Endothelial cell (in vitro differentiated cells): ENCODE data around the gene ACSL6. TPM values are rescaled to one million over a fixed set of nuclear protein-coding genes. Genes with fewer than 3 reads are reported as not detected.

ENCODE experiments used
- DNase-seq: peaks from one replicate; pipeline ENCODE4 v3.0.0; 2021; ENCODE audit warnings: low spot score
- H3K27ac Mint-ChIP-seq: one replicate; pipeline ENCODE4 v1.8.0; 2021; ENCODE audit warnings: mixed read lengths, inconsistent platforms; ENCODE audit not compliant: unreplicated experiment
- H3K27me3 Mint-ChIP-seq: one replicate; pipeline ENCODE4 v1.8.0; 2021; ENCODE audit warnings: mild to moderate bottlenecking, moderate library complexity, mixed read lengths, inconsistent platforms; ENCODE audit not compliant: unreplicated experiment
- H3K36me3 Mint-ChIP-seq: one replicate; pipeline ENCODE4 v1.8.0; 2021; ENCODE audit warnings: mild to moderate bottlenecking, low read depth, mixed read lengths, inconsistent platforms; ENCODE audit not compliant: unreplicated experiment
- H3K4me1 Mint-ChIP-seq: one replicate; pipeline ENCODE4 v1.8.0; 2021; ENCODE audit warnings: mild to moderate bottlenecking, mixed read lengths, inconsistent platforms; ENCODE audit not compliant: unreplicated experiment
- H3K4me3 Mint-ChIP-seq: one replicate; pipeline ENCODE4 v1.8.0; 2021; ENCODE audit warnings: mild to moderate bottlenecking, mixed read lengths, inconsistent platforms; ENCODE audit not compliant: unreplicated experiment
- H3K9me3 Mint-ChIP-seq: one replicate; pipeline ENCODE4 v1.8.0; 2021; ENCODE audit warnings: mixed read lengths, inconsistent platforms; ENCODE audit not compliant: unreplicated experiment
- total RNA-seq: library from RNA; stranded (reverse); fragmentation: NEBNext Ultra II Directional; extraction: Animal tissue kit (Norgen Biotek cat#: 25700); gene quantifications from one replicate; pipeline ENCODE4 v1.2.1, GENCODE V29; 2021; ENCODE audit not compliant: unreplicated experiment
- TF ChIP-seq, protein P1 (sequence below): fragments of 200-600 bp; sonication (generic); IDR thresholded peaks from one replicate; pipeline ENCODE4 v1.5.0; 2021; ENCODE audit warnings: antibody characterized with exemption; ENCODE audit not compliant: unreplicated experiment

The ACSL6 gene
- total RNA-seq, 1 donor from 2014 or later: 0.80 TPM

DNA sequence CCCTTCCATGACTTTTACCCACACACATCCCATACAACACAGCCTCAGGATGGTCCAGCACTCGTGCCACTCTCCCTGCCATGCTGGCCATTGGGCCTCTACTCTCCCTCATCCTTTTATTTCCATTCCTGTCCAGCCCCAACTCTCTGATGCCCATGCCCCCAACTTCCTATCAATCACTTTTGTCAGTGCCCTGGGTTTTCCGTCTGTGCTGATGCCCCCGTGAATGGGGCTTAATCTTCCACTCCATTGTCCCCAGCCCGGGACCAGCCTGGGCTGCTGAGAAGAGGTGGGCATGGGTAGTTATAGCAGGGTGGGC lies 12.6 kb upstream of the ACSL6 start:
- H3K36me3 Mint-ChIP-seq: no peaks in the 10 kb centered on the region
- no peaks in the 10 kb centered on the region for H3K4me1 Mint-ChIP-seq
- H3K27me3 Mint-ChIP-seq: no peaks in the 10 kb centered on the region
- DNase-seq: no peak
- TF ChIP-seq, protein P1, sequence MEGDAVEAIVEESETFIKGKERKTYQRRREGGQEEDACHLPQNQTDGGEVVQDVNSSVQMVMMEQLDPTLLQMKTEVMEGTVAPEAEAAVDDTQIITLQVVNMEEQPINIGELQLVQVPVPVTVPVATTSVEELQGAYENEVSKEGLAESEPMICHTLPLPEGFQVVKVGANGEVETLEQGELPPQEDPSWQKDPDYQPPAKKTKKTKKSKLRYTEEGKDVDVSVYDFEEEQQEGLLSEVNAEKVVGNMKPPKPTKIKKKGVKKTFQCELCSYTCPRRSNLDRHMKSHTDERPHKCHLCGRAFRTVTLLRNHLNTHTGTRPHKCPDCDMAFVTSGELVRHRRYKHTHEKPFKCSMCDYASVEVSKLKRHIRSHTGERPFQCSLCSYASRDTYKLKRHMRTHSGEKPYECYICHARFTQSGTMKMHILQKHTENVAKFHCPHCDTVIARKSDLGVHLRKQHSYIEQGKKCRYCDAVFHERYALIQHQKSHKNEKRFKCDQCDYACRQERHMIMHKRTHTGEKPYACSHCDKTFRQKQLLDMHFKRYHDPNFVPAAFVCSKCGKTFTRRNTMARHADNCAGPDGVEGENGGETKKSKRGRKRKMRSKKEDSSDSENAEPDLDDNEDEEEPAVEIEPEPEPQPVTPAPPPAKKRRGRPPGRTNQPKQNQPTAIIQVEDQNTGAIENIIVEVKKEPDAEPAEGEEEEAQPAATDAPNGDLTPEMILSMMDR: no peak
- no peak overlapping the region for H3K27ac Mint-ChIP-seq
- H3K4me3 Mint-ChIP-seq: no peak overlapping the region
- no peaks in the 10 kb centered on the region for H3K9me3 Mint-ChIP-seq

DNA sequence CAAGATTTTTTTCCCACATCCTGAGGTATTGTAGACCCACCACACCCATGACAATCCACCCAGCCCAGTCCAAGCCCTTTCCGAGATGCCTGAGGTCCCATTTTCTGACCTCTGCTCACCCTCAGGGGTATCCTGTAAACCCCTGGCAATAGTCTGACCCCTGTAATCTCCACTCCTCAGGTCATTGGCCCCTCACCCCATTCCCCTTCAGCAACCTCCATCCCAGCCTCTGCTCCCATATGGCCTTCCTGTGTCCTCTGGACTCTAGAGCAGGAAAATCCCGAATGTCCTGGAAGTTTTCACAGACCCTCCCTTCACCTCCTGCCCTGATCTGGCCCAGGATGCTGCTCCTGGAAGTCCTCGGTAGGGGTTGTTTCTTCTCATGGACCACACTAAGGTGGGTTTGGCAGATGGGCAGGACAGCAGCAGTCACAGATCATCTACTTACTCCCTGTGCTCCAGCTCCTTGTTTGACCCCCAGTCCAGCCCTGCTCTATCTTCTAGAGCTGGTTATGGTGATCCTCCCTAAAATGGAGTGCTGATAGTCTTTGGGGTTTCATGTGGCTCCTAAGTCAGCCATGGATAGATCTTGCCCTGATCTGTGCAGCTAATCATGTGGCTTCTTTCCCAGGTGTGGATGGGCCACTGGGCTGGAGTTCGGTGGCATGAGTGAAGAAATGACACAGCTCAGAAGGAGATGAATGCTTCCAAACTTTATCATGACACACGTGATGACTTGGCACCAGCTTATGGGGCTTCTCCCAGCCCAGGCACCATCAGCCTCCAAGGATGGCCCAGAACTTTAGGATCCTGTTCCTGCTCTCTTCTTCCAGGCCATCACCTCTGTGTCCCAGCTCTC lies 12.0 kb upstream of the ACSL6 start:
- H3K27ac Mint-ChIP-seq: no peak overlapping the region
- no peak overlapping the region for H3K4me3 Mint-ChIP-seq
- no peak for DNase-seq
- H3K36me3 Mint-ChIP-seq: no peaks in the 10 kb centered on the region
- TF ChIP-seq, protein P1: no peak
- H3K27me3 Mint-ChIP-seq: no peaks in the 10 kb centered on the region
- H3K4me1 Mint-ChIP-seq: no peaks in the 10 kb centered on the region
- no peaks in the 10 kb centered on the region for H3K9me3 Mint-ChIP-seq

DNA sequence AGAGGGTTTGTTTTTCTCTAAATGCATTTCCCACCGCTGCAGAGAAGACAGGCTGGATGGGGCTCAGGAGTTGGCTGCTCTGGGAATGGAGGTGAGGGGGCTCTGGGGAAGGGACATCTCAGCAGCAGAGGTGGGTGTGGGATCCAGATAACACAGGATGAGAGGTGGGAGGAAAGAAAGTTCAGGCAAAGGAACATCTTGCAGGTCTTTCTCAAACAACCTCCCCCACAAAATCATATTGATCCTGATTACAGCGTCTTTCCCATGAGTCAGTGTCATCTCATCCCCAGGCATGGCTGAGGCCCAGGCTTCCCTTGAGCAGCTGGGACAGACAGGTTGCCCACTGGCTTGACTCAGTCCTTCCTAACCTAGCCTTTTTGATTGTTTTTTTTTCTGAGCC lies 11.3 kb upstream of the ACSL6 start:
- TF ChIP-seq, protein P1: no peak
- Mint-ChIP-seq H3K9me3 (no peaks in the 10 kb centered on the region), H3K4me3 (no peak overlapping the region), H3K27ac (no peak overlapping the region), H3K36me3 (no peaks in the 10 kb centered on the region), H3K27me3 (no peaks in the 10 kb centered on the region), H3K4me1 (no peaks in the 10 kb centered on the region)
- DNase-seq: no peak

DNA sequence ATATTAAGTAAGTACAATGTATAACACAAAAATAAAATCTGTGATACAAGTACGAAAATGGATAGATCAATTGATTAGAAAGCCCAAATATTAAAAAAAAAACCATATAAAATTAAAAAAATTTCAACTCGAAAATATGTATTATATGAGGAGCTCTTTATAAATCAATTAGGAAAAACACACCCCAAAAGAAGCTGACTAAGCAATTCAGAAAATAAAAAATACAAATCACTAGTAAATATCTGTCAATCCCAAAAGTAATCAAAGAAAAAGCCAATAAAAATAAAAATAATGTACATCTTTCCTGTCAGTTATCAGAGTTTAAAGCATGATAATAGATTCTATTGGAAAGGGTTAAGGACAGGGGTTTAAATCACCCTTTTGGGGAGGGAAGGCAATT lies 10.2 kb upstream of the ACSL6 start:
- no peaks in the 10 kb centered on the region for H3K27me3 Mint-ChIP-seq

More for the DNA sequence above, 10.2 kb upstream of the ACSL6 start:
- TF ChIP-seq, protein P1: no peak
- H3K27ac Mint-ChIP-seq: no peak overlapping the region
- H3K4me1 Mint-ChIP-seq: no peaks in the 10 kb centered on the region
- no peak overlapping the region for H3K4me3 Mint-ChIP-seq
- no peak for DNase-seq
- no peaks in the 10 kb centered on the region for H3K36me3 Mint-ChIP-seq
- H3K9me3 Mint-ChIP-seq: no peaks in the 10 kb centered on the region
